Prostate gland (tissue), 2 donors: ENCODE results near the gene SIPA1L3. TPM values are rescaled to one million over a fixed set of nuclear protein-coding genes. Genes with fewer than 3 reads are reported as not detected.

ENCODE experiments used
- DNase-seq: peaks from one replicate; pipeline ENCODE4 v3.0.0-alpha.2; 2019; ENCODE audit warnings: low spot score
- H3K27ac ChIP-seq, 2 donors: fragments of 200-600 bp; sonication (generic); 2 replicates each; pipeline ENCODE4 v1.5.1; 2017 to 2019
- H3K27me3 ChIP-seq: fragments of 200-600 bp; sonication (generic); replicated peaks from 2 replicates; pipeline ENCODE4 v1.5.1; 2019; ENCODE audit not compliant: insufficient read depth
- H3K36me3 ChIP-seq, 2 donors: fragments of 200-600 bp; sonication (generic); 1 replicate in 1 of 2; 2 replicates in 1 of 2; pipeline versions ENCODE4 v1.5.1 to v1.8.1; 2017 to 2019
- H3K4me1 ChIP-seq: fragments of 200-600 bp; sonication (generic); replicated peaks from 2 replicates; pipeline ENCODE4 v1.5.1; 2019
- H3K4me3 ChIP-seq, 2 donors: fragments of 200-600 bp; sonication (generic); 2 replicates each; pipeline ENCODE4 v1.5.1; 2017 to 2019
- H3K9me3 ChIP-seq: fragments of 200-600 bp; sonication (generic); 2 replicates; pipeline ENCODE4 v1.5.1; 2017
- CTCF ChIP-seq, 4 experiments: fragments of 200-600 bp in 2 of 4; fragments of 450-650 bp in 2 of 4; sonication (generic) in 2 of 4; IDR thresholded peaks; 1 replicate in 3 of 4; 2 replicates in 1 of 4; pipeline ENCODE4 v1.5.1; 2016 to 2019; ENCODE audit warnings: antibody characterized with exemption in 4 of 4, mild to moderate bottlenecking in 2 of 4, moderate library complexity in 2 of 4
- POLR2A ChIP-seq: fragments of 450-650 bp; IDR thresholded peaks from one replicate; pipeline ENCODE4 v1.6.1; 2016; ENCODE audit warnings: antibody characterized with exemption, mild to moderate bottlenecking
- POLR2AphosphoS5 ChIP-seq: sonication (generic); formaldehyde crosslinking; IDR thresholded peaks from one replicate; pipeline ENCODE4 v1.6.1; 2017; ENCODE audit warnings: antibody characterized with exemption
- WGBS: methylation state at CpG from one replicate; pipeline ENCODE4 v1.1.5; 2018; 5-methylcytosine and 5-hydroxymethylcytosine counted together
- intact Hi-C: fragments of 100-400 bp; cut with DNase I; formaldehyde crosslinking; loops from one replicate; pipeline ENCODE4 v1.14.2; 2022
- total RNA-seq, 2 donors: library from RNA; depleted of rRNA; stranded (reverse); fragments of >200 nt; gene quantifications; one replicate each; pipeline ENCODE4 v1.1.0, GENCODE V29; 2016

SIPA1L3 gene
- total RNA-seq, 2 donors from 2014 or later: 48.8 to 63.5 TPM

DNA sequence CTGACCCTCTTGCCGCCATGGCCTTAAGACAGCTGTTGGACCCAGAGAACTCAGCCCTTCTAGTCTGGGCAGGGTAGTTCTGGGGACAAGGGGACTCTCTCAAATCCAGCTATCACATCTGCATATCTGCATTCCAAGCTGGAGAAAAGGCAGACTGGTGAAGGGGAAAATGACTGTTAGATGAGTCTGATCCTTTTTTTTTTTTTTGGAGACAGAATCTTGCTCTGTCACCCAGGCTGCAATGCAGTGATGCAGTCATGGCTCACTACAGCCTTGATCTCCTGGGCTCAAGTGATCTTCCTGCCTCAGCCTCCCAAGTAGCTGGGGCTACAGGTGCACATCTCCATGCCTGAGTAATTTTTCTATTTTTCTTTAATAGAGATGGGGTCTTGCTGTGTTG, 114.3 kb downstream of the SIPA1L3 start:
- intact Hi-C loops: no loop called here
- H3K4me1 ChIP-seq: no peaks in the 10 kb centered on the region
- no peak for DNase-seq
- H3K9me3 ChIP-seq: no peaks in the 10 kb centered on the region
- H3K36me3 ChIP-seq: no peaks in the 10 kb centered on the region
- H3K4me3 ChIP-seq: no peak overlapping the region
- no peaks in the 10 kb centered on the region for H3K27me3 ChIP-seq
- H3K27ac ChIP-seq: no peak overlapping the region
- TF ChIP-seq POLR2AphosphoS5 (no peak), CTCF (IDR thresholded peaks at IDR 0.05) (no peak), POLR2A (no peak)
- WGBS: 100% methylated on average over 1 of the region's 1 CpG

- intact Hi-C loops: no loop called here
- no peak for DNase-seq
- Histone ChIP-seq H3K27ac (peak overlapping the region in 1 of 2 donors; percentile 2), H3K9me3 (no peaks in the 10 kb centered on the region), H3K4me3 (no peak overlapping the region), H3K36me3 (no peaks in the 10 kb centered on the region), H3K4me1 (no peaks in the 10 kb centered on the region), H3K27me3 (no peaks in the 10 kb centered on the region)
- TF ChIP-seq POLR2AphosphoS5: no peak
- TF ChIP-seq POLR2A: no peak
- no peak for TF ChIP-seq CTCF (IDR thresholded peaks at IDR 0.05)
- WGBS: 80% methylated on average over 13 of the region's 13 CpGs
Observed at GRCh38 chr19:38022791-38023670, 116.0 kb downstream of the SIPA1L3 start.

DNA sequence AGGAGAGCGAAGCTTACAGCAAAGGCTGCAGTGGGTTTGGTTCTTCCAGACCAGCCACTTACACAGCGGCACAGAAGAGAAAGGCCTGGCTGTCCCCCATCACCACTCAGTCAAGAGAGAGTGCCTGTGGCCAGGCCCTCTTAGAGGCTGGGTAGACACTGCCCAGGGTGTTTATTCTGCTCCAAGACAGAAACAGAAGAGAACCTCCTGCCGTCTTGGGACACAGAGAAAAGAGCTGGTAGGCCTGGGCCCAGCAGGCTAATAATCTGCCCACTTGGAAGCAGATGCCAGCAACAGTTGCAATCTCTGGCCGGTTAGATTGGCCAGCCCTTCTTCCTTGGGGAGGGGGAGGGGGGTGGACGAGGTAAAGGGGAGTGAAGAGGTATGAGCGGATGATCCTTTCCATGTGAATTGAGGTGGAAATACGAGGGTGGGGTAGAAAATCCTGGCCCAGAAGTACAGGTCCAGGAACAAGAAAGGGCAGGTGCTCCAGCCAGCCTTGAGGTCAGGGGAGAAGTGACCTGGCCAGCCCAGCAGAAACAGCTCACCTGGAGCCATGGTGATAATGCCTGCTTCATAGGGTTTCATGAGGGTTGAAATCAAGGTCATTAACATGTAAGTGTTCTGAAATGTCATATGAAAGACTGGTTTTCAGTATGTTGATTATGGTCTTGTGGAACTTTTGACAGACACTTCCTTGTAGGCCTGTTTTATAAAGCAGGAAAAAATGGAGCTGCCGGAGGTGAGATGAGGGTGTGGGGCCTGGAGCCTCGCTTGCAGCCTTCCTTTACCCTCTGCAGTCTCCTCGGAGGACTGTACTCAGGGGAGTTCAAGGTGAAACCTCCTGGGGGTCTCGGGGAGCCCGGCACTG, 116.9 kb downstream of the SIPA1L3 start:
- TF ChIP-seq POLR2AphosphoS5 (no peak), POLR2A (no peak)
- H3K4me3 ChIP-seq: no peak overlapping the region
- H3K36me3 ChIP-seq: no peaks in the 10 kb centered on the region
- 61% methylated on average over 12 of the region's 12 CpGs for WGBS
- no peaks in the 10 kb centered on the region for H3K9me3 ChIP-seq
- H3K27me3 ChIP-seq: no peaks in the 10 kb centered on the region
- no peak for DNase-seq
- no peaks in the 10 kb centered on the region for H3K4me1 ChIP-seq
- intact Hi-C loops: no loop called here
- H3K27ac ChIP-seq: peak overlapping the region in 1 of 2 donors; percentile 2

GRCh38 chr19:38024992-38025908, 118.2 kb downstream of the SIPA1L3 start:
- TF ChIP-seq CTCF (IDR thresholded peaks at IDR 0.05) (no peak), POLR2AphosphoS5 (no peak), POLR2A (no peak)
- H3K9me3 ChIP-seq: no peaks in the 10 kb centered on the region
- DNase-seq: peak; percentile 34
- H3K36me3 ChIP-seq: no peaks in the 10 kb centered on the region
- WGBS: 53% methylated on average over 21 of the region's 22 CpGs
- no peak overlapping the region for H3K27ac ChIP-seq
- intact Hi-C loops: no loop called here
- no peaks in the 10 kb centered on the region for H3K27me3 ChIP-seq
- H3K4me1 ChIP-seq: no peaks in the 10 kb centered on the region
- H3K4me3 ChIP-seq: no peak overlapping the region
